SK-N-SH (cell line): Measurements from ENCODE around the gene FAM222B. TPM values are rescaled to one million over a fixed set of nuclear protein-coding genes. Genes with fewer than 3 reads are reported as not detected.
A peak's percentile ranks its signal among the peaks of the same experiment; 100 is the strongest.

Experiments
- CTCF ChIA-PET: fragments of 300-600, 350-600 bp; formaldehyde crosslinking; extraction: SDS; loops from one replicate; lab custom pipeline; 2021; lab: Yijun Ruan, JAX
- POLR2A ChIA-PET: fragments of 350-600 bp; sonication (Branson Sonifier 250); formaldehyde crosslinking; extraction: SDS; loops from one replicate; lab custom pipeline; 2020; ENCODE audit warnings: antibody characterized with exemption, inconsistent platforms; lab: Yijun Ruan, JAX
- DNase-seq: peaks from one replicate; pipeline ENCODE4 v3.0.0; 2012
- H2AFZ ChIP-seq: fragments of 200-600 bp; sonication (generic); 2 replicates; pipeline ENCODE4 v1.8.1; 2016; ENCODE audit warnings: antibody characterized with exemption, mild to moderate bottlenecking, low read depth
- H3F3A ChIP-seq: fragments of 200-600 bp; sonication (generic); replicated peaks from 2 replicates; pipeline ENCODE3; 2016; ENCODE audit warnings: antibody characterized with exemption, mild to moderate bottlenecking; ENCODE audit not compliant: insufficient read depth
- H3K27ac ChIP-seq, 2 experiments: fragments of 200-500 bp in 1 of 2; fragments of 200-600 bp in 1 of 2; sonication (Bioruptor generic) in 1 of 2; sonication (generic), shearing (Covaris generic) in 1 of 2; 2 replicates each; pipeline versions ENCODE4 v1.5.1 to v1.6.1; 2014 to 2016; ENCODE audit warnings: low read depth in 2 of 2, inconsistent platforms in 1 of 2, low read length in 1 of 2, mild to moderate bottlenecking in 1 of 2, mixed read lengths in 1 of 2
- H3K27me3 ChIP-seq: fragments of 200-600 bp; sonication (generic), shearing (Covaris generic); 2 replicates; pipeline ENCODE4 v1.6.1; 2016; ENCODE audit warnings: mixed run types; ENCODE audit not compliant: insufficient read depth
- H3K36me3 ChIP-seq, 2 experiments: fragments of 200-500 bp in 1 of 2; fragments of 200-600 bp in 1 of 2; sonication (Bioruptor generic) in 1 of 2; sonication (generic) in 1 of 2; replicated peaks in 1 of 2; 2 replicates each; pipeline versions ENCODE3 to v1.5.1; 2014 to 2016; ENCODE audit warnings: low read length in 1 of 2, mild to moderate bottlenecking in 1 of 2; ENCODE audit not compliant: insufficient read depth in 2 of 2, control insufficient read depth in 1 of 2
- H3K4me1 ChIP-seq, 2 experiments: fragments of 200-500 bp in 1 of 2; fragments of 200-600 bp in 1 of 2; sonication (Bioruptor generic) in 1 of 2; sonication (generic), shearing (Covaris generic) in 1 of 2; 2 replicates each; pipeline versions ENCODE4 v1.5.1 to v1.6.1; 2014 to 2016; ENCODE audit warnings: low read depth in 1 of 2, low read length in 1 of 2, mixed run types in 1 of 2; ENCODE audit not compliant: insufficient read depth in 2 of 2, control insufficient read depth in 1 of 2
- H3K4me2 ChIP-seq: fragments of 200-600 bp; sonication (generic), shearing (Covaris generic); 2 replicates; pipeline ENCODE4 v1.6.1; 2017; ENCODE audit warnings: mixed run types
- H3K4me3 ChIP-seq, 2 experiments: fragments of 200-500 bp in 1 of 2; fragments of 200-600 bp in 1 of 2; sonication (Bioruptor generic) in 1 of 2; sonication (generic), shearing (Covaris generic) in 1 of 2; 2 replicates each; pipeline versions ENCODE4 v1.5.1 to v1.8.1; 2014 to 2016; ENCODE audit warnings: low read depth in 2 of 2, inconsistent platforms in 1 of 2, low read length in 1 of 2, mild to moderate bottlenecking in 1 of 2, mixed read lengths in 1 of 2, moderate library complexity in 1 of 2
- H3K79me2 ChIP-seq: fragments of 200-600 bp; sonication (generic); 2 replicates; pipeline ENCODE4 v1.8.1; 2017; ENCODE audit warnings: mild to moderate bottlenecking; ENCODE audit not compliant: insufficient read depth
- H3K9ac ChIP-seq: fragments of 200-600 bp; sonication (generic); 2 replicates; pipeline ENCODE4 v1.6.1; 2017; ENCODE audit warnings: mixed run types
- H3K9me2 ChIP-seq: fragments of 200-600 bp; sonication (generic); 2 replicates; pipeline ENCODE4 v1.6.1; 2017; ENCODE audit warnings: mixed run types
- H3K9me3 ChIP-seq: fragments of 200-600 bp; sonication (generic); 2 replicates; pipeline ENCODE4 v1.6.1; 2017; ENCODE audit warnings: mixed run types, mild to moderate bottlenecking, moderate library complexity
- H4K20me1 ChIP-seq: fragments of 200-600 bp; sonication (generic); 2 replicates; pipeline ENCODE4 v1.6.1; 2017; ENCODE audit warnings: mild to moderate bottlenecking, mixed run types; ENCODE audit not compliant: insufficient read depth
- CHD2 ChIP-seq: fragments of 150-350 bp; IDR thresholded peaks from 2 replicates; pipeline ENCODE4 v1.6.1; 2018; ENCODE audit warnings: low read length; ENCODE audit not compliant: partially characterized antibody
- EP300 ChIP-seq, 2 experiments: IDR thresholded peaks; 2 replicates each; pipeline versions ENCODE4 v1.4.0 to v1.6.1; 2012; ENCODE audit warnings: borderline replicate concordance in 1 of 2, low read depth in 1 of 2, low read length in 1 of 2
- EZH2phosphoT487 ChIP-seq: fragments of 200-600 bp; sonication (generic); IDR thresholded peaks from 2 replicates; pipeline ENCODE4 v1.6.1; 2017; ENCODE audit warnings: low read depth, mixed run types, mild to moderate bottlenecking, antibody characterized with exemption, moderate library complexity, borderline replicate concordance
- FOXJ3 ChIP-seq: sonication (generic); formaldehyde crosslinking; IDR thresholded peaks from 2 replicates; pipeline ENCODE4 v1.5.1; 2020; ENCODE audit warnings: mild to moderate bottlenecking, missing genetic modification reagents
- GABPA ChIP-seq: IDR thresholded peaks from 2 replicates; pipeline ENCODE4 v1.4.0; 2012; ENCODE audit warnings: low read depth, mild to moderate bottlenecking
- JUND ChIP-seq: IDR thresholded peaks from 2 replicates; pipeline ENCODE4 v1.4.0; 2012
- MAX ChIP-seq: IDR thresholded peaks from 2 replicates; pipeline ENCODE4 v1.4.0; 2012; ENCODE audit warnings: low read depth
- MXI1 ChIP-seq: IDR thresholded peaks from 2 replicates; pipeline ENCODE4 v1.6.1; 2012; ENCODE audit warnings: mild to moderate bottlenecking, low read depth, low read length, improper control_type of control experiment
- RAD21 ChIP-seq: IDR thresholded peaks from 2 replicates; pipeline ENCODE4 v1.6.1; 2012; ENCODE audit warnings: mild to moderate bottlenecking, low read length
- RCOR1 ChIP-seq: fragments of 150-350 bp; IDR thresholded peaks from 2 replicates; pipeline ENCODE4 v1.6.1; 2017; ENCODE audit warnings: antibody characterized with exemption, low read length
- REST ChIP-seq: IDR thresholded peaks from 2 replicates; pipeline ENCODE4 v1.6.1; 2012; ENCODE audit warnings: mild to moderate bottlenecking, low read depth, low read length, moderate library complexity
- SIN3A ChIP-seq: IDR thresholded peaks from 2 replicates; pipeline ENCODE4 v1.6.1; 2012; ENCODE audit warnings: low read depth, mild to moderate bottlenecking, low read length, moderate library complexity, borderline replicate concordance
- SMC3 ChIP-seq: IDR thresholded peaks from 2 replicates; pipeline ENCODE4 v1.6.1; 2012; ENCODE audit warnings: low read depth, low read length, improper control_type of control experiment
- TCF12 ChIP-seq: IDR thresholded peaks from 2 replicates; pipeline ENCODE4 v1.4.0; 2012
- YY1 ChIP-seq: IDR thresholded peaks from 2 replicates; pipeline ENCODE4 v1.4.0; 2012; ENCODE audit warnings: low read depth, mild to moderate bottlenecking
- ZBTB33 ChIP-seq: IDR thresholded peaks from 2 replicates; pipeline ENCODE4 v1.4.0; 2012; ENCODE audit warnings: low read depth, borderline replicate concordance
- WGBS: methylation state at CpG from one replicate; pipeline ENCODE4 v1.1.6; 2017; ENCODE audit warnings: low lambda C conversion rate; 5-methylcytosine and 5-hydroxymethylcytosine counted together
- polyA plus RNA-seq, 3 experiments: library from polyadenylated mRNA; depleted of rRNA; stranded (reverse); fragments of >200 nt; gene quantifications; 2 replicates each; pipeline ENCODE4 v1.2.3, GENCODE V29; 2012

Gene FAM222B
- polyA plus RNA-seq, 1 of the 3 experiments (the other 2 are of a cell fraction): 9.0 TPM

- peak overlapping the region; percentile 81 for H3K4me2 ChIP-seq
- H3K27me3 ChIP-seq: no peaks in the 10 kb centered on the region
- ChIA-PET CTCF (interaction anchor here (0.7 to 2.1 kb wide), 3 partner anchors 49 to 103 kb away, joined by 3 to 12 read pairs (median 3); no protein-coding TSS in a partner anchor), POLR2A (interaction anchor here (1.0 to 1.4 kb wide), 4 partner anchors 30 to 93 kb away, joined by 3 to 4 read pairs (median 3); partner anchors contain the start of genes FAM222B, RPL23A and TRAF4)
- H2AFZ ChIP-seq: peak overlapping the region; percentile 90; the same call in 1 of the 2 replicates
- no peaks in the 10 kb centered on the region for H3K9me3 ChIP-seq
- H3K27ac ChIP-seq: peak overlapping the region; percentile 93 to 95
- peaks cover 77% of the 10 kb centered on the region for H3K79me2 ChIP-seq
- no peaks in the 10 kb centered on the region for H3K9me2 ChIP-seq
- H3K36me3 ChIP-seq: no peaks in the 10 kb centered on the region
- H3F3A ChIP-seq: peaks cover 27% of the 10 kb centered on the region
- H4K20me1 ChIP-seq: peaks cover 9% of the 10 kb centered on the region
- peak; percentile 68 for DNase-seq
- H3K4me3 ChIP-seq: peak overlapping the region; percentile 67 to 88
- peaks cover 3 to 24% of the 10 kb centered on the region in 2 experiments; a peak in 3 of 4 replicates for H3K4me1 ChIP-seq
- 0% methylated on average over 9 of the region's 10 CpGs for WGBS
- TF ChIP-seq CHD2 (no peak), SMC3 (no peak), JUND (no peak), EP300 (IDR thresholded peaks at IDR 0.05; ENCODE audit: borderline replicate concordance in 1 of 2, low read depth in 1 of 2, low read length in 1 of 2) (no peak), ZBTB33 (no peak), EZH2phosphoT487 (no peak), MXI1 (peak; percentile 47; the same call in 1 of the 2 replicates), RAD21 (no peak), MAX (peak; percentile 20; the same call in 1 of the 2 replicates), SIN3A (0 out of 2 replicates have a peak, but pooled peaks have one; percentile 28), RCOR1 (no peak)
- peak overlapping the region; percentile 88; the same call in 1 of the 2 replicates for H3K9ac ChIP-seq
Observed at GRCh38 chr17:28812748-28813377, 29.7 kb downstream of the FAM222B start.

DNA sequence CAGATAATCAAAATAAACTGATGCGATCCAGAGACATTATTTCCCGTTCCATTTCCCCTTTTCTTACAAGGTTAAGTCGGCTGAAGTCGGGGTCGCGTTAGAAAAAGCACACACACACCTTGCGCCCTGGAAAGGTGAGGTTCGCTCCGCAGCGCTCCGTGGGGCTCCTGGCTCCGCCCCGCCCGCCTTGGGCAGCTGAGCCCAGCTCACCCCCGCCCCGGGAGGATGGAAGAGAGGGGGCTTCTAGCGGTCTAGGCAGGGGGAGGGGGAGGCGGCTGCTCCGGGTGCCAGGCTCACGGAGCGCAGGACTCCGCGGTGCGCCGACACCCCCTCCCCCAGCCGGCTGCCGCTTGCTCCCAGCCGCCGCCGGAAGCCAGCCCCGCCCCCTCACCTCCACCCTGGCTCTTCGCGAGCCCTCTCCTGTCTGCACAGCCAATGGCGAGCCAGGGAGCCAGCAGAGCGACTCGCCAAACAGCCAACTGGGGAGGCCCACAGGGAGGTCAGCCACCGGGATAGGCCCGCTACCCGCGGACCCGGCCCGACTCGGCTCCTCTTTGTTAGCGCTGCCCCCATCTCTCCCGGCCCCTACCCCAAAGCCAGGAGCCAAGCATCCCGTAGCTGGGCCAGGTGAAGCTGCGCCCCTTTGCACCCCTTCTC, 30.4 kb downstream of the FAM222B start:
- no peaks in the 10 kb centered on the region for H3K36me3 ChIP-seq
- peaks cover 77% of the 10 kb centered on the region for H3K79me2 ChIP-seq
- peak; percentile 98 for DNase-seq
- peak overlapping the region; percentile 93 to 95 for H3K27ac ChIP-seq
- peak overlapping the region; percentile 90; the same call in 1 of the 2 replicates for H2AFZ ChIP-seq
- WGBS: under 1% methylated on average over 26 of the region's 47 CpGs
- H3F3A ChIP-seq: peaks cover 33% of the 10 kb centered on the region
- POLR2A ChIA-PET: interaction anchor here (0.8 to 1.4 kb wide), 5 partner anchors 30 to 93 kb away, joined by 3 to 4 read pairs (median 3); partner anchors contain the start of genes FAM222B, RPL23A and TRAF4
- no peaks in the 10 kb centered on the region for H3K9me2 ChIP-seq
- H4K20me1 ChIP-seq: peaks cover 16% of the 10 kb centered on the region
- H3K9me3 ChIP-seq: no peaks in the 10 kb centered on the region
- H3K4me2 ChIP-seq: peak overlapping the region; percentile 81
- H3K4me3 ChIP-seq: peak overlapping the region; percentile 67 to 88
- no peaks in the 10 kb centered on the region for H3K27me3 ChIP-seq
- H3K4me1 ChIP-seq: peaks cover 3 to 30% of the 10 kb centered on the region in 2 experiments
- peak overlapping the region; percentile 88 for H3K9ac ChIP-seq
- CTCF ChIA-PET: interaction anchor here (0.7 to 2.1 kb wide), 4 partner anchors 20 to 104 kb away, joined by 3 to 12 read pairs (median 3); no protein-coding TSS in a partner anchor
- TF ChIP-seq ZBTB33 (no peak), RCOR1 (no peak), REST (no peak), YY1 (no peak), GABPA (peak; percentile 67), TCF12 (no peak), FOXJ3 (CRISPR knock-in tag) (no peak), SIN3A (peak; percentile 44; the same call in 1 of the 2 replicates), SMC3 (no peak)
